CD14-positive monocyte (primary cell): ENCODE data around the gene CELSR3. TPM values are rescaled to one million over a fixed set of nuclear protein-coding genes. Genes with fewer than 3 reads are reported as not detected.
A peak's percentile ranks its signal among the peaks of the same experiment; 100 is the strongest.

Experiments
- DNase-seq, 3 donors: peaks; one replicate each; pipeline ENCODE4 v3.0.0-alpha.2; 2011 to 2022
- H2AFZ ChIP-seq: 2 replicates; pipeline ENCODE4 v1.6.0; 2012; ENCODE audit warnings: mild to moderate bottlenecking, low read depth, low read length, inconsistent platforms; ENCODE audit not compliant: insufficient read depth, poor library complexity, severe bottlenecking
- H3K27ac ChIP-seq, 2 donors: 1 replicate in 1 of 2; 2 replicates in 1 of 2; pipeline ENCODE4 v1.5.1; 2012 to 2013; ENCODE audit warnings: low read length in 2 of 2, control low read depth in 1 of 2, inconsistent platforms in 1 of 2, low read depth in 1 of 2, mild to moderate bottlenecking in 1 of 2
- H3K27me3 ChIP-seq, 2 donors: one replicate each; pipeline versions ENCODE4 v1.6.0 to v1.6.1; 2011 to 2013; ENCODE audit warnings: low read length in 2 of 2; ENCODE audit not compliant: control insufficient read depth in 2 of 2, insufficient read depth in 2 of 2
- H3K36me3 ChIP-seq, 2 donors: replicated peaks in 1 of 2; 1 replicate in 1 of 2; 2 replicates in 1 of 2; pipeline versions ENCODE4 v1.5.1 to v1.6.1; 2012 to 2013; ENCODE audit warnings: low read length in 2 of 2, control low read depth in 1 of 2, inconsistent platforms in 1 of 2, mild to moderate bottlenecking in 1 of 2; ENCODE audit not compliant: insufficient read depth in 2 of 2, control insufficient read depth in 1 of 2
- H3K4me1 ChIP-seq, 2 donors: 1 replicate in 1 of 2; 2 replicates in 1 of 2; pipeline versions ENCODE4 v1.5.1 to v1.6.1; 2012 to 2013; ENCODE audit warnings: low read length in 2 of 2, control low read depth in 1 of 2, inconsistent platforms in 1 of 2, mild to moderate bottlenecking in 1 of 2, moderate library complexity in 1 of 2; ENCODE audit not compliant: insufficient read depth in 2 of 2, control insufficient read depth in 1 of 2
- H3K4me2 ChIP-seq: replicated peaks from 2 replicates; pipeline ENCODE3; 2012; ENCODE audit warnings: low read length, moderate library complexity, mild to moderate bottlenecking; ENCODE audit not compliant: poor library complexity, severe bottlenecking; ENCODE audit errors: extremely low read depth
- H3K4me3 ChIP-seq, 3 experiments: fragments of 200-600 bp in 1 of 3; sonication (generic) in 1 of 3; replicated peaks in 1 of 3; 1 replicate in 2 of 3; 2 replicates in 1 of 3; pipeline ENCODE4 v1.5.1; 2011 to 2013; ENCODE audit warnings: low read length in 3 of 3, mild to moderate bottlenecking in 3 of 3, control low read depth in 2 of 3, low read depth in 2 of 3, inconsistent platforms in 1 of 3, moderate library complexity in 1 of 3
- H3K79me2 ChIP-seq: 2 replicates; pipeline ENCODE4 v1.6.0; 2012; ENCODE audit warnings: mild to moderate bottlenecking, control low read depth, inconsistent platforms, low read length, moderate library complexity; ENCODE audit not compliant: insufficient read depth
- H3K9ac ChIP-seq: 2 replicates; pipeline ENCODE4 v1.6.0; 2017; ENCODE audit warnings: low read length, mild to moderate bottlenecking; ENCODE audit not compliant: insufficient read depth, poor library complexity, severe bottlenecking
- H3K9me3 ChIP-seq, 2 donors: replicated peaks in 1 of 2; 1 replicate in 1 of 2; 2 replicates in 1 of 2; pipeline versions ENCODE4 v1.5.1 to v1.6.1; 2012 to 2013; ENCODE audit warnings: low read length in 2 of 2, control low read depth in 1 of 2; ENCODE audit not compliant: control insufficient read depth in 1 of 2, insufficient read depth in 1 of 2
- H4K20me1 ChIP-seq: 2 replicates; pipeline ENCODE4 v1.6.0; 2012; ENCODE audit warnings: mild to moderate bottlenecking, low read length, control low read depth, moderate library complexity; ENCODE audit not compliant: insufficient read depth
- H3K27ac Mint-ChIP-seq, 7 donors: one replicate each; pipeline ENCODE4 v1.8.0; 2020; ENCODE audit warnings: mild to moderate bottlenecking in 7 of 7, mixed read lengths in 7 of 7, moderate library complexity in 6 of 7, inconsistent platforms in 2 of 7
- H3K27me3 Mint-ChIP-seq, 3 donors: one replicate each; pipeline ENCODE4 v1.8.0; 2021 to 2022; ENCODE audit warnings: low read depth in 3 of 3, mild to moderate bottlenecking in 3 of 3, mixed read lengths in 3 of 3, moderate library complexity in 3 of 3, inconsistent platforms in 1 of 3
- H3K36me3 Mint-ChIP-seq, 2 donors: one replicate each; pipeline ENCODE4 v1.8.0; 2020; ENCODE audit warnings: mixed read lengths in 2 of 2, inconsistent platforms in 1 of 2, mild to moderate bottlenecking in 1 of 2
- H3K4me1 Mint-ChIP-seq: one replicate; pipeline ENCODE4 v1.8.0; 2020; ENCODE audit warnings: mild to moderate bottlenecking, mixed read lengths
- H3K4me3 Mint-ChIP-seq, 2 donors: one replicate each; pipeline ENCODE4 v1.8.0; 2020; ENCODE audit warnings: mild to moderate bottlenecking in 2 of 2, mixed read lengths in 2 of 2, moderate library complexity in 1 of 2
- H3K9me3 Mint-ChIP-seq, 7 donors: one replicate each; pipeline ENCODE4 v1.8.0; 2020 to 2022; ENCODE audit warnings: mixed read lengths in 7 of 7, mild to moderate bottlenecking in 6 of 7, moderate library complexity in 6 of 7, inconsistent platforms in 2 of 7
- WGBS: methylation state at CpG from one replicate; pipeline ENCODE4 v1.1.5; 2013; ENCODE audit warnings: missing lambda C conversion rate; ENCODE audit not compliant: insufficient coverage; 5-methylcytosine and 5-hydroxymethylcytosine counted together
- intact Hi-C, 2 donors: fragments of 100-400 bp; cut with micrococcal nuclease; formaldehyde crosslinking; loops; one replicate each; pipeline versions ENCODE4 v1.15.0 to v1.15.1; 2023
- polyA plus RNA-seq, 3 donors: library from polyadenylated mRNA; depleted of rRNA in 1 of 3; unstranded in 2 of 3; stranded (reverse) in 1 of 3; fragments of 300-500 nt in 2 of 3; fragments of >200 nt in 1 of 3; fragmentation: Illumina TruSeq in 2 of 3; gene quantifications; 1 replicate in 2 of 3; 2 replicates in 1 of 3; pipeline ENCODE4 v1.2.3, GENCODE V29; 2012 to 2021
- TF ChIP-seq, protein P1 (sequence below): fragments of 200-600 bp; IDR thresholded peaks from one replicate; pipeline ENCODE4 v1.8.0; 2022; ENCODE audit warnings: antibody characterized with exemption, mild to moderate bottlenecking

The CELSR3 gene
- polyA plus RNA-seq, 3 donors, result 0.95 TPM; not detected in 2

DNA sequence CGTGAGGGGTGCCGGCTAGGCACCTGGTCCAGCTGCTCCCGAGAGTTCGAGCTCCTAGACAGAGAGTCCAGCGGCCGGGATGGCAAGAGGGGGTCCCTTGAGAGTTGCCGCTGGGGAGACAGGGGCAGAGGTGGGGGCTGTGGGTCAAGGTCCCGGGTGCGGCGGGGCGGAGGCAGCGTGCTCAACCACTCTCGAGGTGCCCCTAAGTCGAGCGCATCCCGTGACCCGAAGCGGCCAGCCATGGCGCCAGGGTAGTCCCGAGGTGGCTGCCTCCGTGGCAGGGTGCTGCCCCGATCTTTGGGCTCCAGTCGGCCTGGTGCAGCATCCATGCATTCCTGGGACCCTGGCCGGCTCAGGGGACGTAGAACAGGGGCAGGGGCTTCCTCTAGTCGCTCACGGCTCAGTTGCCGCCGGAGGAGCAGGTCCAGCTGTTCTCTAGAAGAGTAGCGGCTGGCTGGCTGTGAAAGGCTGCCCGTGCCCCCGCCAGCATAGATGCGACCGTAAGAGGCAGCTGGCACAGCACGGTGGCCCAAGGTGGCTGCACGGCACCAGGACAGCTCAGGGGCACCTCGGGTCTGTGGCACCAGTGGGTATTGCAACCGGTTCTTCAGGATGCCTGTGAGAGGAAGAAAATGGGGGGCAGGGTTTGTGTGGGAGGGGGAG is 22.6 kb downstream of the CELSR3 start:
- TF ChIP-seq, protein P1, sequence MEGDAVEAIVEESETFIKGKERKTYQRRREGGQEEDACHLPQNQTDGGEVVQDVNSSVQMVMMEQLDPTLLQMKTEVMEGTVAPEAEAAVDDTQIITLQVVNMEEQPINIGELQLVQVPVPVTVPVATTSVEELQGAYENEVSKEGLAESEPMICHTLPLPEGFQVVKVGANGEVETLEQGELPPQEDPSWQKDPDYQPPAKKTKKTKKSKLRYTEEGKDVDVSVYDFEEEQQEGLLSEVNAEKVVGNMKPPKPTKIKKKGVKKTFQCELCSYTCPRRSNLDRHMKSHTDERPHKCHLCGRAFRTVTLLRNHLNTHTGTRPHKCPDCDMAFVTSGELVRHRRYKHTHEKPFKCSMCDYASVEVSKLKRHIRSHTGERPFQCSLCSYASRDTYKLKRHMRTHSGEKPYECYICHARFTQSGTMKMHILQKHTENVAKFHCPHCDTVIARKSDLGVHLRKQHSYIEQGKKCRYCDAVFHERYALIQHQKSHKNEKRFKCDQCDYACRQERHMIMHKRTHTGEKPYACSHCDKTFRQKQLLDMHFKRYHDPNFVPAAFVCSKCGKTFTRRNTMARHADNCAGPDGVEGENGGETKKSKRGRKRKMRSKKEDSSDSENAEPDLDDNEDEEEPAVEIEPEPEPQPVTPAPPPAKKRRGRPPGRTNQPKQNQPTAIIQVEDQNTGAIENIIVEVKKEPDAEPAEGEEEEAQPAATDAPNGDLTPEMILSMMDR, result no peak
- Histone ChIP-seq H3K27me3 (no peaks in the 10 kb centered on the region), H3K79me2 (peaks cover 1% of the 10 kb centered on the region), H3K9ac (no peak overlapping the region), H3K9me3 (no peaks in the 10 kb centered on the region), H3K4me3 (no peak overlapping the region), H3K4me1 (peaks cover 10 to 13% of the 10 kb centered on the region in 2 donors), H3K4me2 (no peak overlapping the region), H2AFZ (no peak overlapping the region), H3K36me3 (no peaks in the 10 kb centered on the region), H4K20me1 (no peaks in the 10 kb centered on the region), H3K27ac (no peak overlapping the region)
- peaks cover 8% of the 10 kb centered on the region for H3K4me1 Mint-ChIP-seq
- no peak overlapping the region for H3K27ac Mint-ChIP-seq
- peaks cover 2 to 5% (median 2%) of the 10 kb centered on the region in 3 donors for H3K27me3 Mint-ChIP-seq
- no peak for DNase-seq
- no peak overlapping the region for H3K4me3 Mint-ChIP-seq
- H3K9me3 Mint-ChIP-seq, result no peaks in the 10 kb centered on the region
- intact Hi-C loops, result loop anchor here (10.0 kb wide), 1 partner anchor 175 kb away; a partner anchor contains a TSS
- H3K36me3 Mint-ChIP-seq, result no peaks in the 10 kb centered on the region
- WGBS, result 96% methylated on average over 38 of the region's 38 CpGs

DNA sequence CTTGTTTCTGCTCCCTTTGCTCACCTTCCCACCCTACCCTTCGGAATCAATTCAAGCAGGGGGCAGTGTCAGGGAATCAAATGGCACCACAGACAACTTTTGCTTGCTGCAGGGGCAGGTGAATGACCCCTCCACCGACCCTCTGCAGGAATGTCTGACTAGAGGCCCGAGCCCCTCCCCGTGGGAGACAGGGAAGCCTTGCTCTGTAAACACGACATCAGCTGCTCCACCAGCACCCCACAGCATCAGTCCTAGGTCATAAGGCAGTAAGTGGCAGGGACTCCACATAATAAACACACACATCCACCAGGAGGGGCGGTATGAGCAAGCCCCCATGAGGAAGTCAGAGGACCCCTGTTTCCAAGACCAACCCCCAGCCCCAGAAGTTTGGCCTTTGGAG is 25.4 kb downstream of the CELSR3 start:
- H3K36me3 ChIP-seq, result peaks cover 12 to 14% of the 10 kb centered on the region in 2 donors
- H3K4me2 ChIP-seq, result no peak overlapping the region
- no peak overlapping the region for H2AFZ ChIP-seq
- no peak overlapping the region for H3K27ac ChIP-seq
- peaks cover 21 to 32% of the 10 kb centered on the region in 2 donors for H3K4me1 ChIP-seq
- no peak overlapping the region for H3K9ac ChIP-seq
- WGBS, result 96% methylated on average over 6 of the region's 6 CpGs
- Mint-ChIP-seq H3K4me1 (peaks cover 23% of the 10 kb centered on the region), H3K27me3 (peaks cover 2 to 5% (median 2%) of the 10 kb centered on the region in 3 donors), H3K4me3 (no peak overlapping the region), H3K27ac (peak overlapping the region in 1 of 7 donors; percentile 10), H3K36me3 (peaks cover 4 to 12% of the 10 kb centered on the region in 2 donors), H3K9me3 (no peaks in the 10 kb centered on the region)
- H3K27me3 ChIP-seq, result no peaks in the 10 kb centered on the region
- H4K20me1 ChIP-seq, result peaks cover 16% of the 10 kb centered on the region
- TF ChIP-seq, protein P1, result no peak
- H3K79me2 ChIP-seq, result peaks cover 19% of the 10 kb centered on the region
- H3K9me3 ChIP-seq, result no peaks in the 10 kb centered on the region
- H3K4me3 ChIP-seq, result no peak overlapping the region
- intact Hi-C loops, result loop anchor here (10.0 kb wide), 1 partner anchor 173 kb away; a partner anchor contains a TSS
- DNase-seq, result no peak
